ENCODE measurements around the gene FBXO34.

The FBXO34 gene

DNA sequence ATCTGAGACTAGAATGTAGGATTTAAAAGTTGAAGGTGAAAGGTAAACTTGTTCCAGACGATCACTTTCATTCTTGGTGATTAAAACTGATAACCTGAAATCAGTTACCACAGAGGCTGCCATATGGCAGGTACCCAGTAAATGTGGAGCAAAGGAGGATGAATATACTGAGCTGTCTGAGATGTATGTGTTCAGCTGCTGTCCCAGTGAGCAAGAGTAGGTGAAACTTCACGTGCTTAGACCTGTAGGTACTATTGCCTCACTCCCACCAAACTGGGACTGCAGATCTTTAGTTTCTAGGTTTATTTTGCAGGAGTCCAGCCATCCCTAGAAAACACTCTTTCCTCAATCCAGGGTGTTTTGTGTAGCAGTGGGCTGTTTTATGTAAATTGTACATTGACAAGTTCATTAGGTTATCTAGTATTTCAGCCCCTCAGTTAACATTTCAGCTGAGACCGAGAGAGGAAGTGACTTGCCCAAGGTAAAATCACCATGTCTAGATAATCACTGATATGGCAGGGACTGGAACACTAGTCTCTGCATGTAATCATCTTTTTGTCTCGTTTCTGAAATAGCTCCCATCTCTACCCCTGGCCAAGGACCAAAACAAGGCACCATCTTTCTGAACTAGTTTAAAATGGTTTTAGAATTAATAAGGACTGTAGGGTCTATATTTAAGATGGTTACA lies 77.7 kb downstream of the FBXO34 start:
- peaks cover 3% of the 10 kb centered on the region for H3K36me3 ChIP-seq
- no peak overlapping the region for H3K4me3 ChIP-seq (ENCODE audit: low read depth, low read length)
- no peaks in the 10 kb centered on the region for H3K9me3 ChIP-seq
- no peaks in the 10 kb centered on the region for H3K27me3 ChIP-seq
- DNase-seq: no peak
- TF ChIP-seq CTCF (IDR thresholded peaks at IDR 0.05; ENCODE audit: low read depth, low read length): no peak
- H3K4me1 ChIP-seq: peaks cover 4% of the 10 kb centered on the region

- Histone ChIP-seq H3K9me3 (no peaks in the 10 kb centered on the region), H3K4me3 (ENCODE audit: low read depth, low read length) (no peak overlapping the region), H3K27me3 (no peaks in the 10 kb centered on the region), H3K4me1 (peaks cover 4% of the 10 kb centered on the region), H3K36me3 (peaks cover 3% of the 10 kb centered on the region)
- no peak for TF ChIP-seq CTCF (IDR thresholded peaks at IDR 0.05; ENCODE audit: low read depth, low read length)
- no peak for DNase-seq
Measured at GRCh38 chr14:55349565-55349964, 78.3 kb downstream of the FBXO34 start.

GRCh38 chr14:55350461-55350860 lies 79.2 kb downstream of the FBXO34 start:
- Histone ChIP-seq H3K36me3 (peaks cover 3% of the 10 kb centered on the region), H3K9me3 (no peaks in the 10 kb centered on the region), H3K27me3 (no peaks in the 10 kb centered on the region), H3K4me1 (peaks cover 4% of the 10 kb centered on the region), H3K4me3 (ENCODE audit: low read depth, low read length) (no peak overlapping the region)
- DNase-seq: no peak
- TF ChIP-seq CTCF (IDR thresholded peaks at IDR 0.05; ENCODE audit: low read depth, low read length): no peak

GRCh38 chr14:55351111-55351510 lies 79.9 kb downstream of the FBXO34 start:
- H3K27me3 ChIP-seq: no peaks in the 10 kb centered on the region
- peaks cover 3% of the 10 kb centered on the region for H3K36me3 ChIP-seq
- H3K4me3 ChIP-seq (ENCODE audit: low read depth, low read length): no peak overlapping the region
- no peak for DNase-seq
- no peak for TF ChIP-seq CTCF (IDR thresholded peaks at IDR 0.05; ENCODE audit: low read depth, low read length)
- peaks cover 4% of the 10 kb centered on the region for H3K4me1 ChIP-seq
- no peaks in the 10 kb centered on the region for H3K9me3 ChIP-seq

DNA sequence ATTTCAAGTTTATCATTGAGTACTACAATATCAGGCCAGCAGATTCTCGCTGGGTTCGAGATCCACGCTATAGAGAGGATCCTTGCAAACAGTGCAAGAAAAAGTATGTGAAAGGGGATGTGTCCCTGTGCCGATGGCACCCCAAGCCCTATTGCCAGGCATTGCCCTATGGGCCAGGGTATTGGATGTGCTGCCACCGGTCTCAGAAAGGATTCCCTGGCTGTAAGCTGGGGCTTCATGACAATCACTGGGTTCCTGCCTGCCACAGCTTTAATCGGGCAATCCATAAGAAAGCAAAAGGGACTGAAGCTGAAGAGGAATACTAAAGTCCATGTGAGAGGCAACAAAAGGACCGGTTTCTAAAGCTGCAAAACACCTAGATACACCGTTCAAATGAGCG lies 81.0 kb downstream of the FBXO34 start:
- TF ChIP-seq CTCF (IDR thresholded peaks at IDR 0.05; ENCODE audit: low read depth, low read length): no peak
- peaks cover 4% of the 10 kb centered on the region for H3K4me1 ChIP-seq
- no peaks in the 10 kb centered on the region for H3K27me3 ChIP-seq
- DNase-seq: no peak
- no peak overlapping the region for H3K4me3 ChIP-seq (ENCODE audit: low read depth, low read length)
- H3K36me3 ChIP-seq: peaks cover 3% of the 10 kb centered on the region
- no peaks in the 10 kb centered on the region for H3K9me3 ChIP-seq

GRCh38 chr14:55353686-55354467 lies 82.7 kb downstream of the FBXO34 start:
- Histone ChIP-seq H3K9me3 (no peaks in the 10 kb centered on the region), H3K27me3 (no peaks in the 10 kb centered on the region), H3K36me3 (peaks cover 3% of the 10 kb centered on the region), H3K4me3 (ENCODE audit: low read depth, low read length) (no peak overlapping the region), H3K4me1 (peaks cover 2% of the 10 kb centered on the region)
- no peak; the same call in 1 of the 2 replicates for TF ChIP-seq CTCF (IDR thresholded peaks at IDR 0.05; ENCODE audit: low read depth, low read length)
- no peak for DNase-seq
